ENCODE results near the gene FAM117A.

Gene FAM117A

DNA sequence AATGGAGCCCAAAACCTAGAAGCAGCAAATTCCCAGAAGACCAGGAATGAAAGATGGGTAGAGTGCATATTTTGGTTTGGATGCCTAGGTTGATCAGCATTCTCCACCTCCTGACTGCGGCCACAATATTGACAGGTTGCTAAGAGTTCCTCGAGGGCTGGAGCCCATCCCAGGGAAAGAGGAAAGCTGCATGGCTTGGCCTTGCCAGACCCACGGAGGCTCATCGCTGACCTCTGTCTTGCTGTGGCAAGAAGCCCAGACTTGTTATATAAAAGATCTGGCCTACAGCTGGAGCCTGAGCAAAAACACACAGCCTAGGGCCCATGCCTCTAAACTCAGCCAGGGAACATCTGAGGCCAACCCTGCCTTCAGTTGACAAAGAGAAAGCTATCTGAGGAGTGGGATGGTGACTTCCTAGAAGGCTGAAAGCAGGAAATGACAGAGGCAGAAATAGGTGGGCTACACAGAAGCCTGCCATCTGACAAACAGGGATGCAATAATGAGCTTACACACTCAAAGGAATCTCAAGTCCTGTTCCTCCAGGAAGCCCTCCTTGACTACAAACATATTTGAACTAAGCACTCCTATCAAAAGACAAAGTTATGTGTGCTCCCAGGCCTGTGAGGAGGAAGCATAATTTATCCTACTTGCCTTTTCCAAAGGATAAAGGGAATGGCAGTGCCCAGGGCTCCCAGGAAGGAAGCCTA lies 33.7 kb downstream of the FAM117A start:
- Histone ChIP-seq H3K27ac (replicated peaks; ENCODE audit: low read length) (no peak overlapping the region), H3K79me1 (ENCODE audit: low read depth, low read length) (peaks cover 4% of the 10 kb centered on the region)
- no peak for DNase-seq (ENCODE audit: low spot score)

DNA sequence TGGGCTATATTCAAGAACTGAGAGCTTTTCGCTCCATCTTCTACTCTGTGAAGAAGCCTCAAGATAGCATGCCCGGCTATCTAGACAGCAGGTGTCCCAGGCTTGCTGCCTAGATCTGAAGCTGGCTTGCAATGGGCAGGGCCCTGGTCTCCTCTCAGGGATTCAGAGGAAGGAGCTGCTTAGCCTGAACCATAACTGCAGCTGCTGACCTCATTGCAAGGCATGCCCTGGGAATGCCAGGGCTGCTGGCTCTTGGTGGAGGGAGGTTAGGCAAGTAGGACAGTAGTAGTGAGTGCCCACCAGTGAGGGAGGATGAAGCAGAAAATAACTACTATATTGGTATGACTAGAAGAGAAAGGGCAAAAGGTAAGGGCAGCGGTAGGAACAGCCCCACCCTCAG lies 34.9 kb downstream of the FAM117A start:
- no peak for DNase-seq (ENCODE audit: low spot score)
- Histone ChIP-seq H3K14ac (ENCODE audit: low read length) (no peak overlapping the region), H2AFZ (ENCODE audit: low read length) (no peak overlapping the region), H2BK5ac (ENCODE audit: low read length) (no peak overlapping the region), H3K36me3 (replicated peaks in 1 of 2; ENCODE audit: control insufficient read depth in 2 of 2, insufficient read depth in 2 of 2, low read length in 2 of 2) (peaks cover 2 to 8% of the 10 kb centered on the region in 2 donors), H2BK120ac (ENCODE audit: low read depth, low read length) (no peak overlapping the region), H3K27ac (replicated peaks; ENCODE audit: low read length) (no peak overlapping the region), H3K4me1 (ENCODE audit: control insufficient read depth in 2 of 2, insufficient read depth in 1 of 2, low read depth in 1 of 2, low read length in 2 of 2) (no peaks in the 10 kb centered on the region), H3K79me1 (ENCODE audit: low read depth, low read length) (peaks cover 4% of the 10 kb centered on the region), H2BK15ac (ENCODE audit: low read length) (no peak overlapping the region), H4K91ac (ENCODE audit: low read depth, low read length, poor library complexity) (no peak overlapping the region), H3K4me2 (ENCODE audit: insufficient read depth, low read length, poor library complexity, severe bottlenecking) (no peak overlapping the region), H4K8ac (ENCODE audit: low read depth, low read length) (no peak overlapping the region), H3K23ac (ENCODE audit: low read depth, low read length, poor library complexity) (no peak overlapping the region), H3K4ac (ENCODE audit: low read length) (no peak overlapping the region), H2BK12ac (ENCODE audit: low read length) (no peak overlapping the region), H3K4me3 (ENCODE audit: low read length in 2 of 2) (no peak overlapping the region), H2AK5ac (ENCODE audit: low read depth, low read length) (no peak overlapping the region), H3K9me3 (replicated peaks in 1 of 2; ENCODE audit: control insufficient read depth in 2 of 2, insufficient read depth in 1 of 2, low read depth in 1 of 2, low read length in 2 of 2) (peaks cover 0 to 2% of the 10 kb centered on the region in 2 donors), H3K27me3 (ENCODE audit: control insufficient read depth in 3 of 3, insufficient read depth in 3 of 3, low read depth in 1 of 3, low read length in 3 of 3) (no peaks in the 10 kb centered on the region), H3K18ac (ENCODE audit: low read length) (no peak overlapping the region), H3K9ac (ENCODE audit: low read depth, low read length, poor library complexity) (no peak overlapping the region)
- no CpG with 5 or more reads among the region's 3 CpGs for WGBS, 2 donors (ENCODE audit: extremely low coverage in 2 of 2, insufficient read length in 2 of 2, insufficient replicate concordance in 1 of 2)

More for the DNA sequence above, 33.7 kb downstream of the FAM117A start:
- H3K9ac ChIP-seq (ENCODE audit: low read depth, low read length, poor library complexity) = no peak overlapping the region
- no peak overlapping the region for H4K91ac ChIP-seq (ENCODE audit: low read depth, low read length, poor library complexity)
- no peak overlapping the region for H2AFZ ChIP-seq (ENCODE audit: low read length)
- no peak overlapping the region for H3K14ac ChIP-seq (ENCODE audit: low read length)
- no peak overlapping the region for H2BK15ac ChIP-seq (ENCODE audit: low read length)
- WGBS, 2 donors (ENCODE audit: extremely low coverage in 2 of 2, insufficient read length in 2 of 2, insufficient replicate concordance in 1 of 2) = no CpG with 5 or more reads among the region's 4 CpGs
- H3K4ac ChIP-seq (ENCODE audit: low read length) = no peak overlapping the region
- no peak overlapping the region for H3K4me3 ChIP-seq (ENCODE audit: low read length in 2 of 2)
- H3K9me3 ChIP-seq (replicated peaks in 1 of 2; ENCODE audit: control insufficient read depth in 2 of 2, insufficient read depth in 1 of 2, low read depth in 1 of 2, low read length in 2 of 2) = peaks cover 0 to 2% of the 10 kb centered on the region in 2 donors
- no peak overlapping the region for H4K8ac ChIP-seq (ENCODE audit: low read depth, low read length)
- H3K23ac ChIP-seq (ENCODE audit: low read depth, low read length, poor library complexity) = no peak overlapping the region
- no peaks in the 10 kb centered on the region for H3K4me1 ChIP-seq (ENCODE audit: control insufficient read depth in 2 of 2, insufficient read depth in 1 of 2, low read depth in 1 of 2, low read length in 2 of 2)
- no peak overlapping the region for H2BK120ac ChIP-seq (ENCODE audit: low read depth, low read length)
- H3K27me3 ChIP-seq (ENCODE audit: control insufficient read depth in 3 of 3, insufficient read depth in 3 of 3, low read depth in 1 of 3, low read length in 3 of 3) = no peaks in the 10 kb centered on the region
- no peak overlapping the region for H3K4me2 ChIP-seq (ENCODE audit: insufficient read depth, low read length, poor library complexity, severe bottlenecking)
- peaks cover 2 to 8% of the 10 kb centered on the region in 2 donors for H3K36me3 ChIP-seq (replicated peaks in 1 of 2; ENCODE audit: control insufficient read depth in 2 of 2, insufficient read depth in 2 of 2, low read length in 2 of 2)
- no peak overlapping the region for H2BK12ac ChIP-seq (ENCODE audit: low read length)
- no peak overlapping the region for H3K18ac ChIP-seq (ENCODE audit: low read length)
- H2AK5ac ChIP-seq (ENCODE audit: low read depth, low read length) = no peak overlapping the region
- no peak overlapping the region for H2BK5ac ChIP-seq (ENCODE audit: low read length)

DNA sequence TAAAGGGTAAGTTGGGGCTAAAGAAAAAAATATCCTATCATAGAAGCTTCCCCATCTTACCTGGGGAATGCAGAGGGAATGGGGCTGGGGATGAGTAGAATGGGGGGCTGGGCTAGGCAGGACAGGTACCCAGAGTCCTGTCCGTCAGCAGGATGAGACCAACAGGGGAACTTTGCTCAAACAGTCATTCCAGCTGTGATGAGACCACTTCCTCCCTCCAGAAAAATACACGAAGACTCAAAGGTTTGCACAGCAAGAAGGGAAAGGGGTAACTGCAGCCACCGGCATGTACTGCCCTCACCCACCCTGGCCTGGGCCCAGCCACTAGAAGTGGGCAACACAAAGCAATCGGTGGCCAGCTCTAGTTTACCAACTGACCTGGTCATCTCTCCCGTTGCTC lies 35.5 kb downstream of the FAM117A start:
- no CpG with 5 or more reads among the region's 5 CpGs for WGBS, 2 donors (ENCODE audit: extremely low coverage in 2 of 2, insufficient read length in 2 of 2, insufficient replicate concordance in 1 of 2)
- no peak overlapping the region for H2BK5ac ChIP-seq (ENCODE audit: low read length)
- H3K79me1 ChIP-seq (ENCODE audit: low read depth, low read length) = peaks cover 4% of the 10 kb centered on the region
- no peak overlapping the region for H2AFZ ChIP-seq (ENCODE audit: low read length)
- no peak overlapping the region for H2BK15ac ChIP-seq (ENCODE audit: low read length)
- no peak overlapping the region for H3K4ac ChIP-seq (ENCODE audit: low read length)
- no peaks in the 10 kb centered on the region for H3K4me1 ChIP-seq (ENCODE audit: control insufficient read depth in 2 of 2, insufficient read depth in 1 of 2, low read depth in 1 of 2, low read length in 2 of 2)
- H4K91ac ChIP-seq (ENCODE audit: low read depth, low read length, poor library complexity) = no peak overlapping the region
- no peak overlapping the region for H4K8ac ChIP-seq (ENCODE audit: low read depth, low read length)
- no peak overlapping the region for H3K18ac ChIP-seq (ENCODE audit: low read length)
- H3K36me3 ChIP-seq (replicated peaks in 1 of 2; ENCODE audit: control insufficient read depth in 2 of 2, insufficient read depth in 2 of 2, low read length in 2 of 2) = peaks cover 2 to 8% of the 10 kb centered on the region in 2 donors
- H3K14ac ChIP-seq (ENCODE audit: low read length) = no peak overlapping the region
- H2BK12ac ChIP-seq (ENCODE audit: low read length) = no peak overlapping the region
- no peak overlapping the region for H3K27ac ChIP-seq (replicated peaks; ENCODE audit: low read length)
- no peak overlapping the region for H3K23ac ChIP-seq (ENCODE audit: low read depth, low read length, poor library complexity)
- no peak overlapping the region for H2AK5ac ChIP-seq (ENCODE audit: low read depth, low read length)
- no peak overlapping the region for H2BK120ac ChIP-seq (ENCODE audit: low read depth, low read length)
- no peaks in the 10 kb centered on the region for H3K27me3 ChIP-seq (ENCODE audit: control insufficient read depth in 3 of 3, insufficient read depth in 3 of 3, low read depth in 1 of 3, low read length in 3 of 3)
- peaks cover 0 to 2% of the 10 kb centered on the region in 2 donors for H3K9me3 ChIP-seq (replicated peaks in 1 of 2; ENCODE audit: control insufficient read depth in 2 of 2, insufficient read depth in 1 of 2, low read depth in 1 of 2, low read length in 2 of 2)
- H3K4me3 ChIP-seq (ENCODE audit: low read length in 2 of 2) = no peak overlapping the region
- H3K9ac ChIP-seq (ENCODE audit: low read depth, low read length, poor library complexity) = no peak overlapping the region
- DNase-seq (ENCODE audit: low spot score) = no peak
- no peak overlapping the region for H3K4me2 ChIP-seq (ENCODE audit: insufficient read depth, low read length, poor library complexity, severe bottlenecking)

GRCh38 chr17:49727380-49727779 lies 36.6 kb downstream of the FAM117A start:
- Histone ChIP-seq H3K4me3 (ENCODE audit: low read length in 2 of 2) (no peak overlapping the region), H2BK15ac (ENCODE audit: low read length) (no peak overlapping the region), H2BK120ac (ENCODE audit: low read depth, low read length) (no peak overlapping the region), H4K91ac (ENCODE audit: low read depth, low read length, poor library complexity) (no peak overlapping the region), H2AK5ac (ENCODE audit: low read depth, low read length) (no peak overlapping the region), H2BK5ac (ENCODE audit: low read length) (no peak overlapping the region), H4K8ac (ENCODE audit: low read depth, low read length) (no peak overlapping the region), H3K79me1 (ENCODE audit: low read depth, low read length) (peaks cover 4% of the 10 kb centered on the region), H3K18ac (ENCODE audit: low read length) (no peak overlapping the region), H2AFZ (ENCODE audit: low read length) (no peak overlapping the region), H3K9me3 (replicated peaks in 1 of 2; ENCODE audit: control insufficient read depth in 2 of 2, insufficient read depth in 1 of 2, low read depth in 1 of 2, low read length in 2 of 2) (peaks cover 0 to 2% of the 10 kb centered on the region in 2 donors), H3K4ac (ENCODE audit: low read length) (no peak overlapping the region), H3K27me3 (ENCODE audit: control insufficient read depth in 3 of 3, insufficient read depth in 3 of 3, low read depth in 1 of 3, low read length in 3 of 3) (no peaks in the 10 kb centered on the region), H3K4me1 (ENCODE audit: control insufficient read depth in 2 of 2, insufficient read depth in 1 of 2, low read depth in 1 of 2, low read length in 2 of 2) (no peaks in the 10 kb centered on the region), H3K14ac (ENCODE audit: low read length) (no peak overlapping the region), H3K23ac (ENCODE audit: low read depth, low read length, poor library complexity) (no peak overlapping the region), H3K36me3 (replicated peaks in 1 of 2; ENCODE audit: control insufficient read depth in 2 of 2, insufficient read depth in 2 of 2, low read length in 2 of 2) (peaks cover 2 to 8% of the 10 kb centered on the region in 2 donors), H3K27ac (replicated peaks; ENCODE audit: low read length) (no peak overlapping the region), H3K4me2 (ENCODE audit: insufficient read depth, low read length, poor library complexity, severe bottlenecking) (no peak overlapping the region), H3K9ac (ENCODE audit: low read depth, low read length, poor library complexity) (no peak overlapping the region), H2BK12ac (ENCODE audit: low read length) (no peak overlapping the region)
- DNase-seq (ENCODE audit: low spot score) = no peak
- WGBS, 2 donors (ENCODE audit: extremely low coverage in 2 of 2, insufficient read length in 2 of 2, insufficient replicate concordance in 1 of 2) = no CpG with 5 or more reads among the region's 4 CpGs

All from neuronal stem cell (in vitro differentiated cells).